GM18873 (cell line): ENCODE measurements around the gene GPR22.

Experiments used
- ATAC-seq: cut with Tn5 transposase; IDR thresholded peaks from one replicate; pipeline ENCODE4 v1.9.1; 2021; ENCODE audit warnings: mild to moderate bottlenecking, moderate library complexity, moderate number of reproducible peaks; ENCODE audit not compliant: unreplicated experiment, low FRiP score

The GPR22 gene

GRCh38 chr7:107474104-107474521, 4.3 kb downstream of the GPR22 start:
- no peak for ATAC-seq

GRCh38 chr7:107479303-107479702, 9.4 kb downstream of the GPR22 start:
- no peak for ATAC-seq

GRCh38 chr7:107480932-107481331, 11.1 kb downstream of the GPR22 start:
- ATAC-seq: no peak

DNA sequence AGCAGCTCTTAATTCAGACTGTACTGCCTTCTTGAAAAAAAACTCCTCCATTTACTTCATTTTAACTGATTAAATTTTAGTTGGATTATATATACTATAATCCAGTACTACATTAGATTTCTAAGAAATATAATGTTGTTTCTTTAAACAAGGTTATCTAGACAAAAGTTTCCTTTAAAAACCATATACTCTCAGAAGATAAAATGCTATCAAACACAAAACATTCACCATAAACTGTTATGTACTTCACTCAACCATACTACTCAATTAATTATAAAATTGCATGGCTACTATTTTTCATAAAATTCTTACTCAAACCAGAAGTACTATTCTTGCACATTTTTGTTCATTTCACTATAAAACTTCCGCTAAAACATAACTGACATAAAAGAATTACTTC, 12.7 kb downstream of the GPR22 start:
- no peak for ATAC-seq

GRCh38 chr7:107486041-107486440, 16.2 kb downstream of the GPR22 start:
- ATAC-seq: no peak

DNA sequence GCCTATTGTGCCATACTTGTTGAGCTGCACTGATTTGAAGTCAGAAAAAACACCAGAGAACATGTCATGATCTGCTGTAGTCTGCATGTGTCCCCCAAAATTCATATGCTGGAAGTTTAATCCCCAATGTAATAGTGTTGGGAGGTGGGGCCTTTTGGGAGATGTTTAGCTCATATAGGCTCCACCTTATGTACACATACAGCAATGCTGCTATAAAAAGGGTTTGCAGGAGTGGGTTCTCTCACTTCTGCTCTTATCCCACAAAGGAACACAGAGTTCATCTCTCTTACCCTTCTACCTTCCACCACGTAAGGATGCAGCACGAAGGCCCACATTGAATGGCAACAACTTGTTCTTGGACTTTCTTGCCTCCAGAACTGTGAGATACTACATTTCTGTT, 23.0 kb downstream of the GPR22 start:
- no peak for ATAC-seq

DNA sequence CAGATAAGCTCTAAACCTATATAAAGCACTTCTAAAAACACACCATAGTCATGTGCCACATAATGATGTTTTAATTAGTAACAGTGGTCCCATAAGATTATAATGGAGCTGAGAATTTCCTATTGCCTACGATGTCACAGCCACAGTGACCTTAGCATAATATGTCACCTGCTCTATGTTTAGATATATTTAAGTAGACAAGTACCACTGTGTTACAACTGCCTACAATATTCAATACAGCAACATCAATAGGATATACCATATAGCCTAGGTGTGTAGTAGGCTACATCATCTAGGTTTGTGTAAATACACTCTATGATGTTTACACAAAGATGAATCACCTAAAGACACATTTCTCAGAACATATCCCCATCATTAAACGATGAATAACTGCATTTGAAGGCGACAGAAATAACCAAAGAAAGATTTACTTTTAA, 24.5 kb downstream of the GPR22 start:
- ATAC-seq: no peak

- ATAC-seq: no peak
Measured at GRCh38 chr7:107494884-107495283, 25.0 kb downstream of the GPR22 start.

GRCh38 chr7:107495516-107495915, 25.7 kb downstream of the GPR22 start:
- ATAC-seq: no peak

GRCh38 chr7:107499731-107500130, 29.9 kb downstream of the GPR22 start:
- no peak for ATAC-seq

DNA sequence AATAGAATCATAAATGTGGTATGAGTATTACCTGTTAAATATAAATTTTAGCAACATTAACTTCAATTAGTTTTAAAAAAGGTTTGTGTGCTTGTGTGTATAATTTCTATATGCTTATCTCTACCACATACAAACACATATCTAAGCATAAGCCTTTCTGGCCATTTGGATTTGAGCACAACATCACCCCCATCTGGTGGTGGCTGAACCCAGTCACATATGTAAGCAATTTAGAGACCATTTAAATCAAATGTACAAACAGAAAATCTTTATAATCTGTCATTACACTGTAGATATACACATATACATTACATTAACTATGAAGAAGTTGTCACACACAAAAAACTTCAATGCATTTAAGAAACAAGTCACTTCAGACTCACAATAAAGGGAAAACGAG, 31.7 kb downstream of the GPR22 start:
- no peak for ATAC-seq

DNA sequence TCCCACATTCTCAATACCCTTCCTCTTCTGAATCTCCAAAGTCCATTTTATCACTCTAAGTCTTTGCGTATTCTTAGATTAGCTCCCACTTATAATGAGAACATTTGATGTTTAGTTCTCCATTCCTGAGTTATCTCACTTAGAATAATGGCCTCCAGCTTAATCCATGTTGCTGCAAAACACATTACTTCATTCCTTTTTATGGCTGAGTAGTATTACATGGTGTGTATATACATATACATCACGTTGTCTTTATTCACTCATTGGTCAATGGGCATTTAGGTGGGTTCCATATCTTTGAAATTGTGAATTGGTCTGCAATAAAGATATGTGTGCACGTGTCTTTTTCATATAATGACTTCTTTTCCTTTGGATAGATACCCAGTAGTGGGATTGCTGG, 32.3 kb downstream of the GPR22 start:
- ATAC-seq: no peak

DNA sequence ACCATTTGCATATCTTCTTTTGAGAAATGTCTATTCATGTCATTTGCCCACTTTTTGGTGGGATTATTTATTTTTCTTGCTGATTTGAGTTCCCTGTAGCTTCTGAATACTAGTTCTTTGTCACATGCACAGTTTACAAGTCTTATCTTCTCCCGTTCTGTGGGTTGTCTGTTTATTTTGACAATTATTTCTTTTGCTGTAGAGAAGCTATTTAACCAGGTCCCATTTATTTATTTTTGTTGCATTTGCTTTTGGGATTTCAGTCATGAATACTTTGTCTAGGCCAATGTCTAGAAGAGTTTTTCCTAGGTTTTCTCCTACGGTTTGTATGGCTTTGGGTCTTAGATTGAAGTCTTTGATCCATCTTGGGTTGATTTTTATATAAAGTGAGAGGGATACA, 32.9 kb downstream of the GPR22 start:
- no peak for ATAC-seq

- no peak for ATAC-seq
Measured at GRCh38 chr7:107503687-107504086, 33.8 kb downstream of the GPR22 start.

DNA sequence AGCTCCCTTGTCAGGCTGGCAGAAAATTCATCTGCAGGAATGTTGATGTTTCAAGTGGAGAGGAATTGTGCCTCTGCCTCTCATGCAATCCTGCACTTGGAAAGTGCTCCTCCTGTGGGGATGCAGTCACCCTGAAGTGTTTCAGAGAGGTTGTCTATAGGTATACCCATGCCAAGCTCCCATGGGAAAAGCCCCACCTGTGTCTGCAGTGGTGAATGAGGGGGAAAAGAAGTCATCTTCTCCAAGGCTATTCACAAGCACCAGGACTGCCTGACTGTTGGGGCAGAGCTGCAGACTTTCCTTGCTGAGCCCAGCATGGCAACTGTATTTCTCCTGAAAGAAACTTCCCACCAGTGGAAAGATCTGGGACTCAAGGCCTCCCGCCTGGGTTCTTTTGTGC, 35.5 kb downstream of the GPR22 start:
- no peak for ATAC-seq

DNA sequence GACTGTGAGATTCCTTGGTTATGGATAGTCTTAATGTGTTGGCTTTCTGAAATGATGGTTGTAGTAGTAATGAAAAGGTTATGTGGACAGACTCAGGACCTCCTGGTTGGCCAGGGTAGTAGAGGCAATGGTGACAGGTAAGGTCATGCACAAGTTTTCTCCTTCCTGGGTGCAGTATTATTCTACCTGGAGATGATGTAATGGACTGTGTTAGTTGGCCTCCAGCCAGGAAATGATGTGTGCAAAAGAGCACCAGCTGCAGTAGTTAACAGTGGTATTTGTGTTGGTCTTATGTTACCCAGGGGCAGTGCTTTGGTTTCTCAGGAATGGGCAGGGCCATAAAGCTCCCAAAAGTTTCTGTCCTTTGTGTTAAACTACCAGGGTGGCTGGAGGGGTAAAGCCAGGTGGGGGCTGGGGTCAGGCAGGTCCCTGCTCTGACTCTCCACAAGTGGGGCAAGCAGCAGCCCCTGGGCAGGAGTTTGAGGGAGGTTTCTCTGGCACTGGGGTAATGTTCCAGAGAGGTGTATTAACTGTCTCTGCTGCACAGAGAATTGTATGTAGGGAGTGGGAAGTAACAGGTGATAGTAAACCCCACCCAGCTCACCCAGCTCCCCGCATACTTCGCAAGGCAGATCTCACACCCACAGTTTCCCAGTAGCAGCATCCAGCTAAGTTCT, 36.3 kb downstream of the GPR22 start:
- ATAC-seq: no peak

DNA sequence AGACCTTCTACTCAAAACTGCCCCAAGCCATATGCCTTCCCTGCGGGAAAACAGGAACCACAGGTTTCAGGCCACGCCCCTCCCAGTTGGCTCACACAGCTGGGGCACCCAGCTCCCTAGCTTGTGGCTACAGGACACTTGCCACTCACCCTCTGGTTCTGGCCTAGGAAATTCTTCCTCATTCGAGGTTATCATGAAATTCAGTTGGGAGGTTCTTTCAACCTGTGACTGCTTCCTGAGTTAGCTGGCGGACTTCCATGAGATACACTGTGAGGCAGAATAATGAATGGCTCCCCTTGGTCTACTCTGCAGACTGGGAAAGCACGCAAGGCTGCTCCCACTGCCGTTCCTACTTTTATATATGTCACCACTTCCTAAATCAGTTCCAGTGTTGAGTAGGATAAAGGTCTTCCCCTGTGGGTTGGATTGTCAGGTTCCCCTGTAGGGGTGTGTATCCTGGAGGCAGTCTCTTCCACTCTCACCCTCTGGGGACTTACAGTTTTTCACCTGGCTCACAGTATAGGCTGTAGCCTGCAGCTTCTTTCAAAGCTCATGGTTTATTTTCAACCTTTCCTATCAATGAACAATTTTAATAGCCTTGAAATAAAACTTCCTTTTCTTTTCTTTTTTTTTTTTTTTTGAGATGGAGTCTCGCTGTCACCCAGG, 37.0 kb downstream of the GPR22 start:
- ATAC-seq: no peak
